ENCODE results near the gene PYROXD2.

- TF ChIP-seq CTCF (IDR thresholded peaks at IDR 0.05) (no peak), ZSCAN18 (CRISPR knock-in tag; IDR thresholded peaks at IDR 0.05) (no peak), ZNF121 (CRISPR knock-in tag; IDR thresholded peaks at IDR 0.05) (no peak), FOXK1 (CRISPR knock-in tag; IDR thresholded peaks at IDR 0.05) (no peak), ZNF416 (CRISPR knock-in tag; IDR thresholded peaks at IDR 0.05) (no peak)
- TF ChIP-seq, protein P1, sequence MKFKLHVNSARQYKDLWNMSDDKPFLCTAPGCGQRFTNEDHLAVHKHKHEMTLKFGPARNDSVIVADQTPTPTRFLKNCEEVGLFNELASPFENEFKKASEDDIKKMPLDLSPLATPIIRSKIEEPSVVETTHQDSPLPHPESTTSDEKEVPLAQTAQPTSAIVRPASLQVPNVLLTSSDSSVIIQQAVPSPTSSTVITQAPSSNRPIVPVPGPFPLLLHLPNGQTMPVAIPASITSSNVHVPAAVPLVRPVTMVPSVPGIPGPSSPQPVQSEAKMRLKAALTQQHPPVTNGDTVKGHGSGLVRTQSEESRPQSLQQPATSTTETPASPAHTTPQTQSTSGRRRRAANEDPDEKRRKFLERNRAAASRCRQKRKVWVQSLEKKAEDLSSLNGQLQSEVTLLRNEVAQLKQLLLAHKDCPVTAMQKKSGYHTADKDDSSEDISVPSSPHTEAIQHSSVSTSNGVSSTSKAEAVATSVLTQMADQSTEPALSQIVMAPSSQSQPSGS (CRISPR knock-in tag; IDR thresholded peaks at IDR 0.05; ENCODE audit: borderline replicate concordance, low read depth): no peak
- TF ChIP-seq, protein P2, sequence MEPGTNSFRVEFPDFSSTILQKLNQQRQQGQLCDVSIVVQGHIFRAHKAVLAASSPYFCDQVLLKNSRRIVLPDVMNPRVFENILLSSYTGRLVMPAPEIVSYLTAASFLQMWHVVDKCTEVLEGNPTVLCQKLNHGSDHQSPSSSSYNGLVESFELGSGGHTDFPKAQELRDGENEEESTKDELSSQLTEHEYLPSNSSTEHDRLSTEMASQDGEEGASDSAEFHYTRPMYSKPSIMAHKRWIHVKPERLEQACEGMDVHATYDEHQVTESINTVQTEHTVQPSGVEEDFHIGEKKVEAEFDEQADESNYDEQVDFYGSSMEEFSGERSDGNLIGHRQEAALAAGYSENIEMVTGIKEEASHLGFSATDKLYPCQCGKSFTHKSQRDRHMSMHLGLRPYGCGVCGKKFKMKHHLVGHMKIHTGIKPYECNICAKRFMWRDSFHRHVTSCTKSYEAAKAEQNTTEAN (CRISPR knock-in tag; IDR thresholded peaks at IDR 0.05): no peak
Observed at GRCh38 chr10:98403812-98404504, 11.0 kb downstream of the PYROXD2 start.

All from WTC11 (cell line).